Measurements from ENCODE around the gene FBXO40.

Gene FBXO40

DNA sequence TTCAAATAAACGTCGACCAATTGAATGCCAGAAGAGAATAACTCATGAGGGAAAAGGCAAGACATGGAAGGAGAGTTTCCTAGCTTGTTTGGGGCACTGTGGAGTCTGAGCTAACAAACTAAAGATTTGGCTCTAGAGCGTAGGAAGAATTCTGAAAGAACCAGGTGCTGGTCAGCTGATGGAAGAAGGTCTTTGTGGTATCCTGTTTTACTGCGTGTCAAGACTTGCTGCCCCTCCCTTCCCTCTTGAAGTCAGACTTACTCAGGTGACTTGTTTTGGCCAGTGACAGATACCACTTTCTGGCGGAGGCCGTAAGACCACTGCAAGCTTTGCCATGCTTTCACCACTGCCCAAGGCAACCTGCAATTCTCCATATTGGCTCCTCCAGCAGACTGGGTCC, 68.2 kb downstream of the FBXO40 start:
- TF ChIP-seq TAF1 (IDR thresholded peaks at IDR 0.05; ENCODE audit: borderline replicate concordance, insufficient read depth, low read length) (no peak), SIN3A (IDR thresholded peaks at IDR 0.05; ENCODE audit: borderline replicate concordance, insufficient read depth, low read length) (no peak), FOXP2 (optimal IDR thresholded peaks at IDR 0.05; ENCODE audit: borderline replicate concordance, extremely low read depth, extremely low read length, insufficient read depth) (no peak), POLR2AphosphoS5 (IDR thresholded peaks at IDR 0.05; ENCODE audit: low read depth, low read length) (no peak)
- TF ChIP-seq, protein P1, sequence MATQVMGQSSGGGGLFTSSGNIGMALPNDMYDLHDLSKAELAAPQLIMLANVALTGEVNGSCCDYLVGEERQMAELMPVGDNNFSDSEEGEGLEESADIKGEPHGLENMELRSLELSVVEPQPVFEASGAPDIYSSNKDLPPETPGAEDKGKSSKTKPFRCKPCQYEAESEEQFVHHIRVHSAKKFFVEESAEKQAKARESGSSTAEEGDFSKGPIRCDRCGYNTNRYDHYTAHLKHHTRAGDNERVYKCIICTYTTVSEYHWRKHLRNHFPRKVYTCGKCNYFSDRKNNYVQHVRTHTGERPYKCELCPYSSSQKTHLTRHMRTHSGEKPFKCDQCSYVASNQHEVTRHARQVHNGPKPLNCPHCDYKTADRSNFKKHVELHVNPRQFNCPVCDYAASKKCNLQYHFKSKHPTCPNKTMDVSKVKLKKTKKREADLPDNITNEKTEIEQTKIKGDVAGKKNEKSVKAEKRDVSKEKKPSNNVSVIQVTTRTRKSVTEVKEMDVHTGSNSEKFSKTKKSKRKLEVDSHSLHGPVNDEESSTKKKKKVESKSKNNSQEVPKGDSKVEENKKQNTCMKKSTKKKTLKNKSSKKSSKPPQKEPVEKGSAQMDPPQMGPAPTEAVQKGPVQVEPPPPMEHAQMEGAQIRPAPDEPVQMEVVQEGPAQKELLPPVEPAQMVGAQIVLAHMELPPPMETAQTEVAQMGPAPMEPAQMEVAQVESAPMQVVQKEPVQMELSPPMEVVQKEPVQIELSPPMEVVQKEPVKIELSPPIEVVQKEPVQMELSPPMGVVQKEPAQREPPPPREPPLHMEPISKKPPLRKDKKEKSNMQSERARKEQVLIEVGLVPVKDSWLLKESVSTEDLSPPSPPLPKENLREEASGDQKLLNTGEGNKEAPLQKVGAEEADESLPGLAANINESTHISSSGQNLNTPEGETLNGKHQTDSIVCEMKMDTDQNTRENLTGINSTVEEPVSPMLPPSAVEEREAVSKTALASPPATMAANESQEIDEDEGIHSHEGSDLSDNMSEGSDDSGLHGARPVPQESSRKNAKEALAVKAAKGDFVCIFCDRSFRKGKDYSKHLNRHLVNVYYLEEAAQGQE (IDR thresholded peaks at IDR 0.05; ENCODE audit: insufficient read depth in 1 of 2, low read depth in 2 of 2, low read length in 2 of 2), result no peak

DNA sequence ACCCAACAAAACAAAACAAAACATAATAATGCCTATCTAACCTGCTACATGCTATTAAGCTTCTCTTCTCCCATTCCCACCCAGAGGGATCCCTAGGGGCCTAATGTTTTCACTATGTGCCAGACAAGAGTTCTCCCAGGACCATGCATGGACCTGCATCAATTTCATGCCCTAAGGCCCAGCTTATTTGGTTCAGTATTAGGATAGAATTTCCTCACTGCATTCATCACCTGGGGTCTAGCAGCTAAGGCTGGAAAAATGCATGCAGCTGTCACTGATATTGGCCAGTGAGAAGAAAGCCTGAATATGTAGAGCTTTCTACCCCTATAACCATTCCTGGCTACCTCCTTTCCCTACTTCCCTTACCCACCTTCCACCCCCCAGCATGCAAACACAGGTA, 69.6 kb downstream of the FBXO40 start:
- TF ChIP-seq SIN3A (IDR thresholded peaks at IDR 0.05; ENCODE audit: borderline replicate concordance, insufficient read depth, low read length) (no peak), TAF1 (IDR thresholded peaks at IDR 0.05; ENCODE audit: borderline replicate concordance, insufficient read depth, low read length) (no peak), FOXP2 (optimal IDR thresholded peaks at IDR 0.05; ENCODE audit: borderline replicate concordance, extremely low read depth, extremely low read length, insufficient read depth) (no peak), POLR2AphosphoS5 (IDR thresholded peaks at IDR 0.05; ENCODE audit: low read depth, low read length) (no peak)
- TF ChIP-seq, protein P1 (IDR thresholded peaks at IDR 0.05; ENCODE audit: insufficient read depth in 1 of 2, low read depth in 2 of 2, low read length in 2 of 2), result no peak

DNA sequence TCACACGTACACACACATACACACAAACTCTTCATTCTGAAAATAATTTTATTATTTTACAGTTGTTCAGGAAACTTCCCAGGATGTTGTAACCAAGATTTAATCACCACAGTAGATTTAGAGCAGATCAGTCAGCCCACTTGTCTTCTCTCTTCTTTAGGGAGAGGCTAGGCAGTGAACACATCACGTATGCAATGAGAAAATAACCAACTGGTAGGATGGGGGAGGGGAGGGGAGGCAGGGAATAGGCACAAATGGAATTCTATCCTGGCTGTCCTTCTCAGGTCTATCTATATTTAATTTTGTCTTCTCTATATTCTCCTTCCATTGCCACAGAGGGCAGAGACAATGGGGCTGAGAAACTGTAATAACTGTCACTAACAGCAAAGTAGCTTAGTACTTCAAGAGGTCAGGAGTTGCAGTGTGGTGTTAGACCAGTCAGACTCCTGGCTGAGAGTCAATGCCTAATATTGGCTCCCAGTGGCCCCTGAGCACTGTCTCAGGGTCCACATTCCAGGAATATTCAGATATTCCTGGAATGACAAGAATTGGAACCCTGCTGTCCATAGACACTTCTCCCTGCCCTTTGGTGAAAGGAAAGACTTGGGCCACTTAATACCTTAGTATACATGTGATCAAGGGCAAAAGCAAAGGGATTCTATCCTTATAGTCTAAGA, 70.1 kb downstream of the FBXO40 start:
- TF ChIP-seq SIN3A (IDR thresholded peaks at IDR 0.05; ENCODE audit: borderline replicate concordance, insufficient read depth, low read length), result no peak
- TF ChIP-seq TAF1 (IDR thresholded peaks at IDR 0.05; ENCODE audit: borderline replicate concordance, insufficient read depth, low read length), result no peak
- TF ChIP-seq, protein P1 (IDR thresholded peaks at IDR 0.05; ENCODE audit: insufficient read depth in 1 of 2, low read depth in 2 of 2, low read length in 2 of 2), result no peak
- TF ChIP-seq FOXP2 (optimal IDR thresholded peaks at IDR 0.05; ENCODE audit: borderline replicate concordance, extremely low read depth, extremely low read length, insufficient read depth), result no peak
- no peak for TF ChIP-seq POLR2AphosphoS5 (IDR thresholded peaks at IDR 0.05; ENCODE audit: low read depth, low read length)

DNA sequence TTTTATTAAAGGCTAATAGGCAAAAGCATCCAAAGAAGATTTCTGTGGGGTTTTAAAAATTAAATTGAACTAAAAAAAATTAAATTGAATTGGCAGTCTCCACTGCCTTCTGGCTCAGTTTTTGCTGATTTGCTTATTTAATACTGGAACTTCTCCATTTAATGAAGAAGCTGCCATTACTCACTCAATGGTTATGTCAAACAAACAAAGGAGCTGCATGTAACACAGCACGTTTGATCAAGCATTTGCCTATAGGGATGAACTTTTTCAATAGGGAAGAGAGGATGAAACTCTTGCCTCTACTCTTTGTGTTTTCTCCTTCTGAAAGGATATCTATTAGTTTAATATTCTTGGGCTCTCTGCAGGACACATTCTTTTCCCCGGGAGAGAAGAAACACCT, 72.3 kb downstream of the FBXO40 start:
- TF ChIP-seq POLR2AphosphoS5 (IDR thresholded peaks at IDR 0.05; ENCODE audit: low read depth, low read length) (no peak), SIN3A (IDR thresholded peaks at IDR 0.05; ENCODE audit: borderline replicate concordance, insufficient read depth, low read length) (no peak), FOXP2 (optimal IDR thresholded peaks at IDR 0.05; ENCODE audit: borderline replicate concordance, extremely low read depth, extremely low read length, insufficient read depth) (no peak), TAF1 (IDR thresholded peaks at IDR 0.05; ENCODE audit: borderline replicate concordance, insufficient read depth, low read length) (no peak)
- TF ChIP-seq, protein P1 (IDR thresholded peaks at IDR 0.05; ENCODE audit: insufficient read depth in 1 of 2, low read depth in 2 of 2, low read length in 2 of 2), result no peak
